NCI-H2227 (cell line): ENCODE measurements around the gene QRFP.

Experiments
- DNase-seq: peaks from one replicate; lab custom pipeline; 2025; ENCODE audit not compliant: unreplicated experiment; lab: John Stamatoyannopoulos, UW

QRFP gene

GRCh38 chr9:130896233-130897014 lies at the start of gene QRFP:
Gene QRFP (minus strand): TSS chr9:130896812. CDS start chr9:130893838, 2,974 bp downstream.
- DNase-seq: no peak

DNA sequence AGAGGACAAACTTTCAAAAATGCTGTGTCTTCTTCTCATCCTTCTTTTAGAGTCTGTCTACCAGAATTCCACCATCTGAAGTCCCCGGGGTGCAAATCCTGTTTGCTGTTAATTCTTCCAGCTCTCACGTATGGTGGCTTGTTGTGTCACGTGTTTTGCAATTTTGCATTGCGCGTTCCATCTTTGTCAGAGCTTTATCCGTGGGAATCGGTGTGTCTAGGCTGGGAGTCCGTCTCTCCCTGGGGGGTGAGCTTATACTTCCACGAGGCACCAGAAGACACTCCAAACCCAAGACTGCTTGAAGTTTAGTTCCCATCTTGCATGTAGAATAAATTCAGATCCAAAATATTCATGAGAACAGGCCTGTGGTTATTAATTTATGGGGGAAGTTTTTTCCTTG lies 48.6 kb upstream of the QRFP start:
- DNase-seq: no peak

DNA sequence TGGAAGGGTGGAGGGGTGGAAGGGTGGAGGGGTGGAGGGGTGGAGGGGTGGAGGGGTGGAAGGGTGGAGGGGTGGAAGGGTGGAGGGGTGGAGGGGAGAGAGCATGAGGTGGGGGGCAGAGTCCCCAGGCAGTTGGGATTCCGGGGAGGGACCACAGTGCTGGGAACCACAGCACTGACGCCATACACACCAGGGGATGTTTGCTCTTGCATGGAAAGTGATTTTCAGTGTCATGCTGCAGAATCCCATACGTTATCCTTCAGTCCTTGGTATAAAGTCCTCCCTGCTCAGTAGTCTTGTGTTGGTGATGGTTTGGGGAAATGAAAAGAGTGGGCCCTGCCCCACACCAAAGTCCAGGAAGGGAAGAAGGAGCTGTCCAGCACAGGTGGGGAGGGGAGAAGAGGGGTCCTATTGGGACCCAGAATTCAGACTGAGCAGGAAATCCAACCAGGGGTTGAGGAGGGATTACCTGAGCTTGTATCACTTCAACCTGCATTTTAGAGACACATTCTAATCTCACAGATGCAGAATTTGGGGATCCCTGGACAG lies 48.0 kb upstream of the QRFP start:
- DNase-seq: no peak

DNA sequence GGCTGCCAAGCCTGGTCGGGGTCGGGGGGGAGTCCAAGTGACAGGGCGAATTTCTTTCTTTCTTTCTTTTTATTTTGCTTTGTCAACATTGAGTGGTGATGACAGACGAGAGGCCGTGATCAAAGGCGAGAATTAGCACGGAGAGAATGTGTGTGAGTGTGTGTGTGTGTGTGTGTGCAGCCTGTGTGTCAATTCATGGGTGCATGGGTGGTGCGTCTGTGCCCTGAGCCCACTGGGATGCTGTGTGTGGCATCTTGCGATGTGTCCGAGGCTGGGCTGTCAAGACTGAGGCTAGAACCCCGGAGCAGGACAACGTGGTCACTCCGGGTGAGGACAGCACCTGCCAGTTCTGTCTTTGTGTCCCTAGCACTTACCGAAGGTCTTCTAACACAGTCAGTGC lies 47.2 kb upstream of the QRFP start:
- no peak for DNase-seq

DNA sequence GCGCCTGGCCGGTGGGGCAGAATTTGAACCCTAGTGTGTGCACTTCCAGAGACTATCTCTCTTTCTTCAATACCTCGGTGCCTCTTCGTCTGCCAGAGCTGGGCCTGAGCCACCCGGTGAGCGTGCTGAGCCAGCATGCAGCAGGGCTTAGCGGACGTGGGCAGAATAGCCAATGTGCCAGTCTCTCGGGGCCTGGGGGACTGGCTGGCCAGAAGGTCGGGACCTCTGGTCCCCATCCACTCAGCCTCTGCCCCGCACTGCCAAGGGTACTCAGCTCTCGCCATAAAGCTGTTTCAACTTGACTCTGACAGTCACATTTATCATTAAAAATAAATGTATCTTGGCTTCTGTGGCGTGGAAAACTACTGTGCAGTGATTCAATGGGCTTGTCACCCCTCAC lies 46.6 kb upstream of the QRFP start:
- DNase-seq: no peak

- no peak for DNase-seq
Observed at GRCh38 chr9:130942679-130943078, 46.1 kb upstream of the QRFP start.

- DNase-seq: no peak
Observed at GRCh38 chr9:130942084-130942483, 45.5 kb upstream of the QRFP start.

DNA sequence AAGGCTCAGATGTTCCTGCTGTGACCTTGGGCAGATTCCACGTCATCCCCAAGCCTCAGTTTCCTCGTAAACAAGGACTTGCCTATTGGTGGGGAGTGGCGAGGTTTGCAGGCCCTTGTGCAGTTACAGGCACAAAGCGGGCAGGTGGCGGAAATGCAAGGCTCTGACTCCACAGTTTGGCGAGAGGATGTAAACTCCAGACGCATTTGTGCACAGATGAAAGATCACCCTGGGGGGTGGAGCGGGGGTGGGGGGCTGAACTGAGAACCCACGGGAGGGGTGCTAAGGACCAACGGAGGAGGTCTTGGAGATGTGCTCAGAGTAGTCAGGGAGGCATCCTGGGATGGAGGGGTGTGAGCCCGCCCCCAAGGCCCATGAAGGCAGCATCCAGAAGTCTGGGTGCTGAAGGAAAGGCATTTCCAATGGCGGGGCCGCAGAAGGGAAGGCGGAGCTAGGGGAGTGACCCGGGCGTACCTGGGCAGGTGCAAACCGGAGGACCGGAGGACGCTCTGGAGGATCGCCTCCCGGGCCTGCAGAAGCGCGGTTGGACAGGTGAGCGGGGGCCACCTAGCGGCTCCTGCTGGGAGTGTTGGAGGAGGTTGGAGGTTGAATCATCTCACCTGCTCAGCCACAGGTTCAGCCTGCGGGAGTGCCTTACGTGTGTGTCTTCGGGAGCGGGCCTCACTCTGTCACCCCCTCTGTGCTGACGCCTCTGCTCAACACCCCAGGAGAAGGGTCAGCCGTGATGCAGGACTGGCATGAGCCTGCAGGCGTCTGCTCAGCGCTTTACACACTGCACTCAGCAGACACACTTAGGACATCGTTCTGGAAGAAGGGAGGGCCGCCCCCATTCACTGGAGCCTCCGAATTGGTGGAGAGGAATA lies 44.3 kb upstream of the QRFP start:
- peak; percentile 54 for DNase-seq

DNA sequence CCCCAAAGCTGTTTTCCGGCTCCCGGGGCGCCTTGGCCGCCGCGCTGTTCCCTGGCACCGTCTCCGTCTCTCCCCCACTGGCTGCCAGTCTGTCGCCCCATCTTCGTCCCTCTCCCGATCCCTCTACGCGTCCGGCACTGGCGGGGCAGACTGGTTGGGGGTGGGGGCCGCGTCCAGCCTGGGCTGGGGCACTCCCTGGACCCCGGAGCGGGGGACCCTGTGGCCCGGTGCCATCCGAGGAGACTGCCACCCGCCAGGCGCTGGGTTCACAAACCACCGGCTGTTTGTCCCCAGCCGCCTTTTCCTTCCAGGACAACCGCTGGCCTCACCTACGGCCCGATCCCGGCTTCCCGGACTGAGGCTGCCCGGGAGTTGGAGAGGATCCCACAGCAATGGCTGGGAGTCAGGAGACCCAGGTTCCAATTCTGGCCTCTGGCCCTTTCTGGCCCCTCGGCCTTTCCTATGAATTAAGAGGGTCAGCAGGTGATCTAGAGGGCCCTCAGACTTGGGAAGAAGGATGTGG lies 43.5 kb upstream of the QRFP start:
- DNase-seq: no peak

- no peak for DNase-seq
Observed at GRCh38 chr9:130939405-130940026, 42.9 kb upstream of the QRFP start.

DNA sequence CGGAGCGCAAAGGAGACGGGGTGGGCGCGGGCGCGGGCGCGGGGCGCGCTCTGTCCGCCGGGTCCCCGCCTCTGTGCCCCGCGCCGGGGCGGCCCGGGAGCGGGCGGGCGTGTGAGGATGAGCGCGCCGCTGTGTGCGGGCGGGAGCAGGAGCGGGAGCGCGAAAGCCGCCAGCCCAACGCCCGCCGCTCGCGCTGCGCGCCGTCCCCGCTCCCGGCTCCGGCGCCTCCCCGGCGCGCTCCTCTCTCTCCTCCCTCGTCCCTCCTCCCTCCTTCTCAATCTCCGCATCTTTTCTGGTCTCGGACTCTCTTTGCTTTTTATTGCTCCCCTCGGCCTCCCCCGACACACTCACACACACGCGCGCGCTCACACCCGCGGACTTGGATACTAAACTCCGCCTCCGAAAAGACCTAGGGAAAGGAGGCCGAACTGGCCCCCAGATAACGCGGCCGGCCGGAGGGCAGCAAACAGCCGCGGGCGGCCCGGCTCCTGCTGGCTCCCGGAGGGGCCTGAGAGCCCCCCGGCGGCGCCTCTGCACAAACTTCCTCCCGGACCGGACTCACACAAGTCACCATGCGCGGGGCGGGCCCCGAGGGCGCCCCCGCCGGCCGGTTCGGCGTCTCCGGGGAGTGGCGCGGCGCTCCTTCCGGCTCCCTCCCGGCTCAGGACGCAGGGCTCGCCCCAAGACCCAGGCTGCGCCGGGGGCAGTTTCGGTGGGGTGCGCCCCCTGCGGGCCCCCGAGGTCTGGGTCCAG lies 42.2 kb upstream of the QRFP start, which contains the start of gene FIBCD1:
Gene FIBCD1, minus strand, starts transcription at position 596 of the 753 bp plus-strand sequence. CDS start 640 bp downstream, outside the sequence.
- peak; percentile 36 for DNase-seq

DNA sequence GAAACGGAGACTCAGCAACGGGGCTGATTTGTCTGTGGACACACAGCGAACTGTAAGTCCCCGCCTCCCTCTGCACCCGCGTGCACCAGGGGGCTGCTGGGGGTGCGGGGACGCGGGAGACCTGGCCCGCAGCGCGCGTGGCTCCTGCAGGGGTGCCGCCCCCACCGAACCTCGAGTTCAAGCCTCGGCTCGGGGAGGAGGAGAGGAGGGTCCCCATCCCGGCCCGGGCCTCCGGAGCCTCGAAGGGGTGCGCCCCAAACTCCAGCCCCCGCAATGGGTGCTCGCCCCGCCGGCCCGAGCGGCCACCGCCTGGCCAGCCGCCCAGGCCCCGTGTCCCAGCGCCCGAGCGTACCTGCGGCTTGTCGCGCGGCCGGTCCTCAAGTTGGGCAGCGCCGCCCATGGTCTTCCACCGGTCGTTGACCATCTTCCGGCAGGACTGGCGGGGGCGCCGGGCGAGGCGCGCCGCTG lies 41.6 kb upstream of the QRFP start:
- no peak for DNase-seq

GRCh38 chr9:130937146-130938076 lies 40.8 kb upstream of the QRFP start:
- DNase-seq: no peak

GRCh38 chr9:130936285-130937117 lies 39.9 kb upstream of the QRFP start:
- DNase-seq: peak; percentile 15

DNA sequence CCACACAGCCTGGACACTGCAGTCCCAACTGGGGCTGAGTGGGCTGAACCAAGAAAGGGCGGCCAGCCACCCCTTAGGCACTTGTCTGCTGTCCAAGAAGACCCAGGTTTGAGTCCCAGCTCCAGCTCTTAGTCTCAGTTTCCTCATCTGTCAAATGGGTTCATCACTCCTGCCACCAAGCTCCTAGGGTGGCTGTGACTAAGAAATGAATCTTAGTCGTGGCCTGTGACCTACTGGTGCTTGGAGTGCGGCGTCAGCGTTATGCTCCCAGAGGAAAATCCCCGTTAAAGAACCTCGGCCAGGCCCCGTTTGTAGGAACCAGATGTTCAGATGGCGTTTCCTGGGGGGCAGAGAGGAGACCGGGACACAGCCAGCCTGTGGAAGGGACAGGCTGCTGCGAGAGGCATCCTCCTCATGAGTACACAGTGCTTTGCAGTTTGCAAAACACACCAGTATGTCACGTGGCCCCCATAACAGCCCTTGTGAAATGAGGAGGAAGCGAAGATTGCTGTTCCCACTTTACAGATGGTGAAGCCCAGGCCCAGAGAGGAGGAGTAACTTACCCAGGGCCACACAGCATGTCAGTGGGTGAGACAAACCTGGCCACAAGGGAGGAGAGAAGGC lies 39.1 kb upstream of the QRFP start:
- no peak for DNase-seq

DNA sequence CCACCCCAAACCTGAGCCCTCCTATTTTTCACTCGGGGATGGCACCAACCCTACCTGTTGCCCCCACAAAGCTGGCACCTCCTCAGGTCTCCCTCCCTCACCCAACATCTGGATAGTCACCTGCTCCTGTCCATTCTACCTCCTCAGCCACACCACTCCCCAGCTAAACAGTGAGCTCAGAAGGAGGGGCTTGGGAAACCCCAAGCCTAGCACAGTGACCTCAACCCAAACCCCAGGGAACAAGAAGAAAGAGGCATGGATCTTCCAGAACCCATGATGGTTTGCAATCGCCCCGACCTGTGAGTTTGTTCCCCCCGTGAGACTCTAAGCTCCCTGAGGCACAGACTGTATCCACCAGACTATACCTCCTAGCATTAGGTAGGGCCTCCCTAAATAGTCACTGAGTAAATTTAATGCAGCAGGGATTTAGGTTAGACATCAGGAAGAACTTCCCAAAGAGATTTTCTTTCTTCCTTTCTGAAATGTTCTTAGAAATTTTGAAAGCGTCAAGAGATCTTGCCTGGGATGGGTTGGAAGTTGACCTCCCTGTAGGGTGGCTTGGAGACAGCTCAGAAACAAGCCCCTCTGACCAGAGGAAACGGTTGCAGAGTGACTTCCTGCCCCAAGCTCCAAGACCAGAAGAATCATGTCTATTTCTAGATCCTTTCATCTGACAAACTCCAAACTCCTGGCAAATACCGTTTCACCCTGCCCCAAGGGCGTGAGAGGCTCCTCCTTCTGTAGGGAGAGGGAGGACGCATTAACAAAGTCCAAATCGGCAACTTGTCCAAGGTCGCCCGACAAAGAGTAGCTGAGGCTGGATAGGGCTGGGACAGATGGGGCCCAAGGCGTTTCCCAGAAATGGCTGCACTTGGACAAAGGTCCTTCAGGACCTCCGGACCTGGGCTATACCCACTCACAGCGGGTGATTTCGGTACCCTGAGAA lies 38.4 kb upstream of the QRFP start:
- no peak for DNase-seq

GRCh38 chr9:130934246-130934645 lies 37.6 kb upstream of the QRFP start:
- DNase-seq: no peak
